GM12892 (cell line): Measurements from ENCODE around the gene TBX5.

Experiments
- POLR2A ChIP-seq: IDR thresholded peaks from 2 replicates; pipeline ENCODE4 v1.6.1; 2011; ENCODE audit warnings: low read depth, low read length, control low read depth
- POLR2AphosphoS5 ChIP-seq: IDR thresholded peaks from 2 replicates; pipeline ENCODE4 v1.6.1; 2011; ENCODE audit warnings: low read depth, low read length, control low read depth
- TAF1 ChIP-seq: IDR thresholded peaks from 2 replicates; pipeline ENCODE4 v1.6.1; 2011; ENCODE audit warnings: low read depth, mild to moderate bottlenecking, control low read depth, low read length, borderline replicate concordance

DNA sequence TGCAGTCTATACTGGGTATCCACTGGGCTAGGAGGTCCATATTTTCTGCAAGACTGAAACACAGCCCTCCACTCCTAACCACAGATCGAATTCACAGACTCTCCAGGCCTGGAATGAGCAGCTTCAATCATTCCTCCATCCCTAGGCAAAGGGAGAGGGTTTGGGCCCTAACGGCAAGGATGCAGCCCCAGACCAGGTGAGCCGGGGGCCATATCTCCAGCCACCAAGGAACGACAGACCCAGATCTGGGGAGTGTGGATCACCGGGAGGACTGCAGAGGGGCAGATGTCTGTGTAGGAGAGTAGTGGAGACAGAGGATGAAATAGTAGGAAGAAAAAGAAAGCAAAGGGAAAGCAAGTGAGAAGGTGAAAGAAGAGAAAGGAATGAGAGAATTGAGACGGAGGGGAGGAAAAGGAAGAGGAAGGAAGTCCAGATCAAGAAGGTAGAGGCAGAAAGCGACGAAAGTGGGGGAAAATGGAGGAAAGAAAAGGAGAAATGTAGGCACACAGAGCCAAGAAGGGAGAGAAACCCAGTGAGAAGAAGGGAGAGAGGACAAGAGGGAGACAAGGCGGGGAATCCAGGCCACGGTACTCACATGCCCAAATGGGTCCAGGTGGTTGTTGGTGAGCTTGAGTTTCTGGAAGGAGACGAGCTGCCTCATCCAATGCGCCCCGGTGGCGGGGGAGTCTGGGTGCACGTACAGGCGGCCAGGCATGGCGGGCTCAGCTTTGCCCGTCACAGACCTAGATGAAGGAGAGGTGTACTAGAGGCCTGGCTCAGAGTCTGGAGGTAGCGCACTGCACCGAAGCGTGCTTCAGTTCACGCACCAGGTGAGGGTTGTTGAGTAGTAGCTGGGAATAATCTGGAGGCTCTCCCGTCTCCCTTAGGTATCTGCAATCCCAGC, 7.7 kb downstream of the TBX5 start:
- TF ChIP-seq POLR2A (no peak), POLR2AphosphoS5 (no peak), TAF1 (no peak)
